ENCODE results near the gene TRAF3IP3.

TRAF3IP3 gene

DNA sequence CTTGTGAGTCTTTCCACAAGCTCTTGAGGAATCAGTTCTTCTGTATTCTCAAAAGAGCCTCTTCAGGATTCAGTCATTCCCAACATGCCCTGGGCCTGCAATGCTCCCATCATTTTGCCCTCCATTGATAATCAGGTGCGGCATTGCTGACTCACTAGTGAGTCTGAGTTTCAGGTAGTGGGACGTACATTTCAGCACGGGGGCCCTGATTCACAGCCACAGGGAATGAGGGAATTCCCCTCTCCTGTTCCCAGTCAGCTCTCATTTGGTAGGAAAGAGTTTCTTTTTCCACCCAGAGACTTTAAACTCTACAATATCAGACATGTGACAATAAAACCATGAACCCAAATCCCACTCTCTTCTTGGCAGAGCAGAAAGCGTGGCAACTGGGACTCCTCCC is 53.8 kb downstream of the TRAF3IP3 start:
- ChIA-PET CTCF (interaction anchor here (12.6 kb wide), 1 partner anchor 14 kb away, joined by 293 read pairs; the partner anchor contains the start of gene UTP25), POLR2A (no interaction called here)
- H3K4me3 ChIP-seq (ENCODE audit: low read depth, low read length) = no peak overlapping the region
- TF ChIP-seq, protein P1, sequence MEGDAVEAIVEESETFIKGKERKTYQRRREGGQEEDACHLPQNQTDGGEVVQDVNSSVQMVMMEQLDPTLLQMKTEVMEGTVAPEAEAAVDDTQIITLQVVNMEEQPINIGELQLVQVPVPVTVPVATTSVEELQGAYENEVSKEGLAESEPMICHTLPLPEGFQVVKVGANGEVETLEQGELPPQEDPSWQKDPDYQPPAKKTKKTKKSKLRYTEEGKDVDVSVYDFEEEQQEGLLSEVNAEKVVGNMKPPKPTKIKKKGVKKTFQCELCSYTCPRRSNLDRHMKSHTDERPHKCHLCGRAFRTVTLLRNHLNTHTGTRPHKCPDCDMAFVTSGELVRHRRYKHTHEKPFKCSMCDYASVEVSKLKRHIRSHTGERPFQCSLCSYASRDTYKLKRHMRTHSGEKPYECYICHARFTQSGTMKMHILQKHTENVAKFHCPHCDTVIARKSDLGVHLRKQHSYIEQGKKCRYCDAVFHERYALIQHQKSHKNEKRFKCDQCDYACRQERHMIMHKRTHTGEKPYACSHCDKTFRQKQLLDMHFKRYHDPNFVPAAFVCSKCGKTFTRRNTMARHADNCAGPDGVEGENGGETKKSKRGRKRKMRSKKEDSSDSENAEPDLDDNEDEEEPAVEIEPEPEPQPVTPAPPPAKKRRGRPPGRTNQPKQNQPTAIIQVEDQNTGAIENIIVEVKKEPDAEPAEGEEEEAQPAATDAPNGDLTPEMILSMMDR (IDR thresholded peaks at IDR 0.05; ENCODE audit: insufficient read depth, low read length, missing control alignments) = no peak
- no peak for DNase-seq (ENCODE audit: low read depth, low spot score)

DNA sequence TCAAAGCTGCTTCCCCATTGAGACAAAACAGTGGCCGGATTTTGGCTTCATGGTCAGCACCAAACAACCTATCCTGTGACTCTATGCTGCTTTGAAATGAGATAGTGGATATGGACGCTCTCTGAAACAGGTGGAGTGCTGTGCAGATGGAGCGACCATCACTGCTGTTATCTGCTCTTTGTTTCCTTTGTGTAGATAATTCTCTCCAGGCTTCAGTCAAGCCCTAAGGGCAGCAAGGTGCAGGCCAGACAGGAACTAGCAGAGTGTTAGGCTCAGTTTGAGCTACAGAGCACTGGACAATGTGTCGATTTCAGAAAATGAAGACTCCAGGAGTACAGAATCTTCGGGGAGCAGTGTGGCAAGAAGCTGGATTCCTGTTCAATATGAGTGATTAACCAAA is 54.9 kb downstream of the TRAF3IP3 start:
- POLR2A ChIA-PET = no interaction called here
- CTCF ChIA-PET = interaction anchor here (12.6 kb wide), 1 partner anchor 13 kb away, joined by 293 read pairs; the partner anchor contains the start of gene UTP25
- DNase-seq (ENCODE audit: low read depth, low spot score) = no peak
- TF ChIP-seq, protein P1 (IDR thresholded peaks at IDR 0.05; ENCODE audit: insufficient read depth, low read length, missing control alignments) = no peak
- H3K4me3 ChIP-seq (ENCODE audit: low read depth, low read length) = no peak overlapping the region

DNA sequence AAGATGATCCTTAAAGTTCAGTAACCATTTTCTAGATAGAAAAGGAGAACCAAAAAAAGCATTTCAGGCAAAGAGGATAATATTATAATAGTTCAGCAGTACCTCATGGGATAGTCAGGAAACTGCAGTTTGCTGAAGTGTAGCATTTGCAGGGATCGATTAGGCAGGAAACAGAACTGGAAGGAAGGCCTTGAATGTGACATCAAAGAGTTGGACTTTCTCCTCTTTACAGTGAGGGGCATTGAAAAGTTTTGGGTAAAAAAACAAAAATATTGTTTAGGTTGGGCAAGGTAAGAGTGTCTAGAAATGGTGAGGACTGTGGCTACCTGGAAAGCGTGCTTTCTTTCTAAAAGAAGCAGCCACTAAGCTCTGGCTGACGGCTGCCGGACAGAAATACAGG is 58.0 kb downstream of the TRAF3IP3 start:
- ChIA-PET CTCF (interaction anchor here (1.0 to 12.6 kb wide), 3 partner anchors 10 to 176 kb away, joined by 3 to 293 read pairs (median 3); partner anchors contain the start of gene UTP25), POLR2A (no interaction called here)
- TF ChIP-seq, protein P1 (IDR thresholded peaks at IDR 0.05; ENCODE audit: insufficient read depth, low read length, missing control alignments) = no peak
- DNase-seq (ENCODE audit: low read depth, low spot score) = no peak
- H3K4me3 ChIP-seq (ENCODE audit: low read depth, low read length) = no peak overlapping the region

DNA sequence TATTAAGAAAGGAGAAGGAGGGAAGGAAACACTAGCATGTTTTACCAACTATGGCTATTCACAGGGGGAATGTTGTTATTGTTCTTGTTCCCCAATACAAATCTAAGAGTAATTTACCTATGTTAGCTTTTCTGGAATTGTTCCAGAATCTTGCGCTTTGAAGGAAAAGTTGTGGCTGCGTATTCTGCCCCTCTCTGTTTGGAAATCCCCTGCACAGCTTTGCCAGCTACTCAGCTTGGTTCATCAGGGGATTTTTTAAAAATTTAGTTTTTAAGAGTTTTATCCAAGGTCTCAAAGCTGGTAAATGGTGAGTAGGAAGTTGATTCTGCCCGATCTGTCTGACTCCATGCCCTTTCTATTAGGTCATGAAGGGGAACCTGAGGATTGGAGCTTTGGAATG is 59.6 kb downstream of the TRAF3IP3 start:
- POLR2A ChIA-PET = no interaction called here
- DNase-seq (ENCODE audit: low read depth, low spot score) = no peak
- no peak overlapping the region for H3K4me3 ChIP-seq (ENCODE audit: low read depth, low read length)
- TF ChIP-seq, protein P1 (IDR thresholded peaks at IDR 0.05; ENCODE audit: insufficient read depth, low read length, missing control alignments) = no peak
- CTCF ChIA-PET = interaction anchor here (1.2 to 12.6 kb wide), 4 partner anchors 8 to 28 kb away, joined by 3 to 293 read pairs (median 4); partner anchors contain the start of gene UTP25

DNA sequence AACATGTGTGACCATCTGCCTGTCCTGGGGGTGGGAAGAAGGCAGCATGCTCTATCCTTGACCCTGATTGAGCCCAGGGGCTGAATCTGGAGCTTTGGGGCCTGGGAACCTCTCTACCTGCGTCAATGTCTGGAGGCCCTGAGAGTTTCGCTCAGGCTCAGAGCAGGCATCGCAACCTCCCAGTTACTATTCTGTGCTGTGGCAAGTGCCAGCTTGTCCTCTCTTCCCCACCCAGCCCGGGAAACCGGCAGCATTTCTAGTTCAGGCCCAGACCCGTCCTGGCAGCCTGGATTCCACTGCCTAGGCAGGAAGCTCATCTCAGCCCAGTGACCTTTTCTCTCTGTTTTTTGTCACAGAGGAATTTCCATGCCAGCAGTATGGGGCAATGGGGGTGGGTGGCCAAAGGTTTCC is 60.1 kb downstream of the TRAF3IP3 start:
- CTCF ChIA-PET = interaction anchor here (1.2 to 12.6 kb wide), 4 partner anchors 8 to 28 kb away, joined by 3 to 293 read pairs (median 4); partner anchors contain the start of gene UTP25
- TF ChIP-seq, protein P1 (IDR thresholded peaks at IDR 0.05; ENCODE audit: insufficient read depth, low read length, missing control alignments) = no peak
- POLR2A ChIA-PET = no interaction called here
- H3K4me3 ChIP-seq (ENCODE audit: low read depth, low read length) = no peak overlapping the region
- DNase-seq (ENCODE audit: low read depth, low spot score) = no peak

DNA sequence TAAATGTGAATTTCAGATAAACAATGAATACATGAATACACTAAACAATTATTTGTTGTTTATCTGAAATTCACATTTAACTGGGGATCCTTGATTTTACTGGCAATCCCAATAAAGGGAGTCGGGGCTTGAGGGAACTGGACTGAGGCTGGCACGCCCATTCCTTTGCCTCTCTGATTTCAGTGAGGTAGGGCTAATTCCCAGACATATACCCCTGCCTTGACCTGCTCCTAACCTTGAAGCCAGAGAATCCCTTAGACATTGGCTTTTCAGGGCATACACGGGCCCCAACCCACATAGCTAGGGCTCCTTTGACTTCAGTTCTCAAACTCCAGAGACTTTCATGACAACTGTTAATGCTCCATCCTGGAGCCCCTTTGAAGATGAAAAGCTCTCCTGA is 61.1 kb downstream of the TRAF3IP3 start:
- ChIA-PET CTCF (interaction anchor here (1.3 to 2.5 kb wide), 2 partner anchors 10 to 69 kb away, joined by 3 to 21 read pairs; partner anchors contain the start of gene UTP25), POLR2A (no interaction called here)
- H3K4me3 ChIP-seq (ENCODE audit: low read depth, low read length) = no peak overlapping the region
- DNase-seq (ENCODE audit: low read depth, low spot score) = no peak
- TF ChIP-seq, protein P1 (IDR thresholded peaks at IDR 0.05; ENCODE audit: insufficient read depth, low read length, missing control alignments) = no peak
